Osteoblast (primary cell): ENCODE data around the gene COL20A1. TPM values are rescaled to one million over a fixed set of nuclear protein-coding genes. Genes with fewer than 3 reads are reported as not detected.

ENCODE experiments used
- DNase-seq: peaks from one replicate; pipeline ENCODE4 v3.0.0; 2011; ENCODE audit warnings: low spot score, mixed read lengths; ENCODE audit not compliant: insufficient read length; ENCODE audit errors: missing footprints
- H2AFZ ChIP-seq: 2 replicates; pipeline ENCODE4 v1.6.0; 2011; ENCODE audit warnings: mild to moderate bottlenecking, low read length
- H3K27ac ChIP-seq: 2 replicates; pipeline ENCODE4 v1.5.1; 2011; ENCODE audit warnings: mild to moderate bottlenecking, low read depth, low read length, moderate library complexity
- H3K27me3 ChIP-seq: 2 replicates; pipeline ENCODE4 v1.6.0; 2012; ENCODE audit warnings: mild to moderate bottlenecking, control low read depth, inconsistent platforms, low read length, moderate library complexity; ENCODE audit not compliant: insufficient read depth
- H3K36me3 ChIP-seq: 2 replicates; pipeline ENCODE4 v1.5.1; 2011; ENCODE audit warnings: mild to moderate bottlenecking, low read length, control low read depth, moderate library complexity; ENCODE audit not compliant: insufficient read depth
- H3K4me1 ChIP-seq: 2 replicates; pipeline ENCODE4 v1.5.1; 2011; ENCODE audit warnings: mild to moderate bottlenecking, low read length, control low read depth, moderate library complexity; ENCODE audit not compliant: insufficient read depth
- H3K4me2 ChIP-seq: 2 replicates; pipeline ENCODE4 v1.6.0; 2011; ENCODE audit warnings: mild to moderate bottlenecking, low read length; ENCODE audit not compliant: insufficient read depth
- H3K4me3 ChIP-seq: fragments of 200-600 bp; sonication (generic); 3 replicates; pipeline ENCODE4 v1.5.1; 2012; ENCODE audit warnings: mild to moderate bottlenecking, low read length, inconsistent platforms; ENCODE audit not compliant: insufficient read depth
- H3K79me2 ChIP-seq: 2 replicates; pipeline ENCODE4 v1.6.0; 2012; ENCODE audit warnings: mild to moderate bottlenecking, low read length, control low read depth, inconsistent platforms; ENCODE audit not compliant: insufficient read depth
- H3K9me3 ChIP-seq: 2 replicates; pipeline ENCODE4 v1.5.1; 2011; ENCODE audit warnings: low read depth, low read length, control low read depth
- H4K20me1 ChIP-seq: 2 replicates; pipeline ENCODE4 v1.6.0; 2012; ENCODE audit warnings: mild to moderate bottlenecking, low read length, control low read depth; ENCODE audit not compliant: insufficient read depth
- total RNA-seq: library from RNA; depleted of rRNA; stranded (reverse); fragments of >200 nt; gene quantifications from 2 replicates; pipeline ENCODE4 v1.2.3, GENCODE V29; 2012
- TF ChIP-seq, protein P1 (sequence below): IDR thresholded peaks from 2 replicates; pipeline ENCODE4 v1.5.1; 2011; ENCODE audit warnings: mild to moderate bottlenecking, low read depth, low read length, moderate library complexity; ENCODE audit errors: extremely low read depth

Gene COL20A1
- total RNA-seq, 1 donor, result not detected

- peak; percentile 86 for DNase-seq
- Histone ChIP-seq H3K4me1 (no peaks in the 10 kb centered on the region), H3K27me3 (no peaks in the 10 kb centered on the region), H2AFZ (no peak overlapping the region), H3K79me2 (no peaks in the 10 kb centered on the region), H3K4me2 (no peak overlapping the region), H3K9me3 (no peaks in the 10 kb centered on the region), H4K20me1 (peaks cover 5% of the 10 kb centered on the region), H3K4me3 (no peak overlapping the region), H3K27ac (no peak overlapping the region), H3K36me3 (no peaks in the 10 kb centered on the region)
- TF ChIP-seq, protein P1, sequence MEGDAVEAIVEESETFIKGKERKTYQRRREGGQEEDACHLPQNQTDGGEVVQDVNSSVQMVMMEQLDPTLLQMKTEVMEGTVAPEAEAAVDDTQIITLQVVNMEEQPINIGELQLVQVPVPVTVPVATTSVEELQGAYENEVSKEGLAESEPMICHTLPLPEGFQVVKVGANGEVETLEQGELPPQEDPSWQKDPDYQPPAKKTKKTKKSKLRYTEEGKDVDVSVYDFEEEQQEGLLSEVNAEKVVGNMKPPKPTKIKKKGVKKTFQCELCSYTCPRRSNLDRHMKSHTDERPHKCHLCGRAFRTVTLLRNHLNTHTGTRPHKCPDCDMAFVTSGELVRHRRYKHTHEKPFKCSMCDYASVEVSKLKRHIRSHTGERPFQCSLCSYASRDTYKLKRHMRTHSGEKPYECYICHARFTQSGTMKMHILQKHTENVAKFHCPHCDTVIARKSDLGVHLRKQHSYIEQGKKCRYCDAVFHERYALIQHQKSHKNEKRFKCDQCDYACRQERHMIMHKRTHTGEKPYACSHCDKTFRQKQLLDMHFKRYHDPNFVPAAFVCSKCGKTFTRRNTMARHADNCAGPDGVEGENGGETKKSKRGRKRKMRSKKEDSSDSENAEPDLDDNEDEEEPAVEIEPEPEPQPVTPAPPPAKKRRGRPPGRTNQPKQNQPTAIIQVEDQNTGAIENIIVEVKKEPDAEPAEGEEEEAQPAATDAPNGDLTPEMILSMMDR, result no peak
Measured at GRCh38 chr20:63313349-63314014, 20.5 kb downstream of the COL20A1 start.

- Histone ChIP-seq H3K4me2 (no peak overlapping the region), H3K36me3 (no peaks in the 10 kb centered on the region), H3K4me3 (no peak overlapping the region), H3K27ac (no peak overlapping the region), H3K4me1 (no peaks in the 10 kb centered on the region), H3K27me3 (no peaks in the 10 kb centered on the region), H2AFZ (no peak overlapping the region), H3K79me2 (no peaks in the 10 kb centered on the region), H3K9me3 (no peaks in the 10 kb centered on the region), H4K20me1 (peaks cover 4% of the 10 kb centered on the region)
- TF ChIP-seq, protein P1, result no peak
- no peak for DNase-seq
Measured at GRCh38 chr20:63314015-63314471, 21.1 kb downstream of the COL20A1 start.

GRCh38 chr20:63314566-63315239 is 21.7 kb downstream of the COL20A1 start:
- H4K20me1 ChIP-seq, result no peaks in the 10 kb centered on the region
- H3K4me3 ChIP-seq, result no peak overlapping the region
- H3K4me2 ChIP-seq, result no peak overlapping the region
- H3K9me3 ChIP-seq, result no peaks in the 10 kb centered on the region
- no peak overlapping the region for H2AFZ ChIP-seq
- TF ChIP-seq, protein P1, result no peak
- H3K4me1 ChIP-seq, result no peaks in the 10 kb centered on the region
- no peaks in the 10 kb centered on the region for H3K79me2 ChIP-seq
- H3K27ac ChIP-seq, result no peak overlapping the region
- no peaks in the 10 kb centered on the region for H3K36me3 ChIP-seq
- DNase-seq, result peak; percentile 93
- no peaks in the 10 kb centered on the region for H3K27me3 ChIP-seq

DNA sequence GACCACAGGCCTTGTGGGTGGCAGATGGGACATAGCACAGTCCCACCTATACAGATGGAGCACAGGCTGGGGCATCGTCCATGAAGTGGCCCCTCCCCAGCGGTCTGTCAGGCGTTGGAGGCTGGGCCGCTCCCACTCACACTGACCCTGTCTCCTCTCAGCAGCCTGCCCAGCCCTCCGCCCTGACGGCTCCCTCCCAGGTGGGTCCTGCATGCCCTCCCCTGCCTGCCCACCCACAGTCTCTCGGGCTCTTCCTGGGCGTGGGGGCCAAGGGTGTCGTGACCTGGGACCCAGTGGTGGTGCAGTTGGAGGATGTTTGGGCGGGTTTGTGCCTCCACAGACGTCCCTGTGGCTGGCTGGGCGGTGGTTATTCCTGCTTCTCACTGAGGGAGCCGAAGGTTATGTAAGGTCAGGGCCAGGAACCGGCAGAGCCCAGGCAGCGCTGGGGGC is 22.3 kb downstream of the COL20A1 start:
- no peak overlapping the region for H3K27ac ChIP-seq
- no peaks in the 10 kb centered on the region for H3K79me2 ChIP-seq
- TF ChIP-seq, protein P1, result no peak
- no peak overlapping the region for H2AFZ ChIP-seq
- no peaks in the 10 kb centered on the region for H3K36me3 ChIP-seq
- H3K9me3 ChIP-seq, result no peaks in the 10 kb centered on the region
- no peaks in the 10 kb centered on the region for H3K4me1 ChIP-seq
- no peaks in the 10 kb centered on the region for H4K20me1 ChIP-seq
- DNase-seq, result no peak
- no peak overlapping the region for H3K4me2 ChIP-seq
- no peaks in the 10 kb centered on the region for H3K27me3 ChIP-seq
- no peak overlapping the region for H3K4me3 ChIP-seq
